Right renal cortex interstitium (tissue), 3 donors: ENCODE measurements around the gene PHACTR2. TPM values are rescaled to one million over a fixed set of nuclear protein-coding genes. Genes with fewer than 3 reads are reported as not detected.
"Not testable (repeated sequence)": the region's sequence is repeated elsewhere in the genome, so short reads cannot be mapped to it uniquely, and the experiment has no call there.

Source experiments
- DNase-seq, 3 donors: peaks; one replicate each; pipeline ENCODE4 v3.0.0-alpha.2; 2013; ENCODE audit warnings: low read depth in 3 of 3, low spot score in 2 of 3
- polyA plus RNA-seq, 3 donors: library from polyadenylated mRNA; unstranded; fragments of 120-200 nt; gene quantifications; one replicate each; pipeline ENCODE4 v1.2.1, GENCODE V29; 2013; ENCODE audit not compliant: insufficient read length in 3 of 3

The PHACTR2 gene
- polyA plus RNA-seq, 3 donors, result 31.8 to 39.0 (median 34.3) TPM

DNA sequence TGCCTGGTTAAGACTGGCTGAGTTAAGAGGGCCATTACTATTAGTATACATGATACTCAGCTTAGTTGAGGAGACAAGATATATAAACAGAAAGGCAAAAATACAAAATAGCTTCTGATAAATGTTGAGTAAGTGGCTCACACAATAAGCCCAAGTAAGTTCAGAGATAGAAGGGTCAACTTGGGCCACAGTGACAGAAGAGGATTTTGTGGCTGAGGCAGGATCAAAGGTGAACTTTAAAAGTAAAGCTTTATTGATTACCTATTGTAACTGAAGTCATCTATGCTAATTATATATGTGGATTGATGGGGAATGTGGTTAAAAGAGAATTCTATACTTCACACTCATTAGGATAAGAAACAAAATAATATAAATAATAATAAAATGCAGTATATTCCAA, 80.8 kb downstream of the PHACTR2 start:
- DNase-seq, result no peak

DNA sequence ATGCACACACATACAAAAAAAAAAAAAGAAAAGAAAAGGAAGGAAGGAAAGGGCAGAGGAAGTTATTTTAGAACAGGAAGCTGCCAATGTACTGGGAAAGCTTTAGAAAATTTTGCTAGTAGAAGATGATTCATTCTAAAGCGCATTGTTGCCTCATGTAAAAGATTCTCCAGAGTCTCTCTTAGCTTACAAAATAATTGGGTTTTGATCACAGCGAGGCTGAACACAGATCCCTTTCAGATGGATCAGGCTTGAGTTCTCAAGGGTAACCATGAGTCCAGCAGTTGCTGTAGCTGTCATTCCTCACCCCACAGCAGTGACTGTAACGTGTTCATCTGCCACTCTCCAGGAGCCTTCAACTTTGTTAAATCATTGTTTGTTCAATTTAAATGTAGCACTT, 81.9 kb downstream of the PHACTR2 start:
- DNase-seq, result no peak

DNA sequence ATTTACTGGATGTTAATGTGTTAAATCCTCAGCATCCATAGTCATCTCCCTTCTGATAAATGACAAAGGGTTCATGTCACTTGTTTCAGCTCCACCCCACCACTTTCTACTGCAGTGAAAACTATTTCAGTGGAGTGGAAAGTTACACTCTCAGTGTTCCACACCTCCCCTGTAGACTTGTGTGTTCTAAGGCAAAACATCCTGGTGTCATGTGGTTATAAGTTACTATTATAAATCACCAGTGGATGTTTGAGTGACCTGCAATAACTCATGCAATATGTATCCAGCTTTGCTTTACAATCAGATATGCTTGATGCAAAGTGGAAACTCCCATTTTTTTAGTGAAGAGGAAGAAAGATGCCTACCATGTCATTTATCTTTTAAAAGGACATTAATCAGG, 83.3 kb downstream of the PHACTR2 start:
- DNase-seq, result no peak

DNA sequence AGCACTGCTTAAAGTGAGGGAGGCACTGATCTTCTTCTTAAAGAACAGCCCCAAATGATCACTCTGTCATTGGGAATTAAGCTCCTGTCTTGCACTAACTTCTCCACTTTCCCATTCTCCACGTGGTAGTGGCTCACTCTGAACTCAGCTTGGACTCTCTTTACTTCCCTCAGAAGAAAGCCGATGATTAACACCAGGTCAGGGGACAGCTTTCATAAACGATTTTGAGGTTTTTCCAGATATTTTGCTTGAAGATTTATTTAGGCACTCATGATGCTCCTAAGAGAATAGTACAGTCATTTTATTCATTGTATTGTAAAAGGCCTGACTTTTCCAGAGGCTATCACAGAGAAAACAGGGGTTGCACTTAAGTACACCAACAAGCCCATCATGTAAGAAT, 84.4 kb downstream of the PHACTR2 start:
- DNase-seq, result no peak

DNA sequence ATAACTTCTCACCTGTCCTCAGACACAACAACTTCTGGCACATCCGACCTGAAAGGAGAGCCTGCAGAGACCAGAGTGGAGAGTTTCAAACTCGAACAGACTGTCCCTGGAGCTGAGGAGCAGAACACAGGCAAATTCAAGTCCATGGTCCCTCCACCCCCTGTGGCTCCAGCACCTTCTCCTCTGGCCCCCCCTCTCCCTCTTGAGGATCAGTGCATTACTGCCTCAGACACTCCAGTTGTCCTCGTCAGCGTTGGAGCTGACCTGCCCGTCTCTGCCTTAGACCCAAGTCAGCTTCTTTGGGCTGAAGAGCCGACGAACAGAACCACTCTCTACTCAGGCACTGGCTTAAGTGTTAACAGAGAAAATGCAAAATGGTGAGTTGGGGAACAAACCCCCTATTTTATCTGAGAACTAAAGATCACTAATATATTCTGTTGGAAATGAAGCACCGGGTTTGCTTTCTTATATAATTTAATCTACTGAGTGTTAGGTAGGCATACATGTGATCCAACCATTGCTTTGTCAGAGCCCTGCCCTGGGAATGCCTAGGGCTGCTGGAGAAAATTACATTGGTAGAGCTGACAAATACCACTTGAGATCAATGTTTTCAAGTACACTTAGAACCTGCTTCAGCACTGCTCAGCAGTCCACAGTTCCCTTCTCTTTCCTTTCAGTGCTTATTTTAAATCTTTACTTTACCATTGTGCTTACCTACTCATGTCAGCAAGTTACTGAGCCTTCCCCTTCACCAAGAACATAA, 87.8 kb downstream of the PHACTR2 start:
- DNase-seq, result no peak

DNA sequence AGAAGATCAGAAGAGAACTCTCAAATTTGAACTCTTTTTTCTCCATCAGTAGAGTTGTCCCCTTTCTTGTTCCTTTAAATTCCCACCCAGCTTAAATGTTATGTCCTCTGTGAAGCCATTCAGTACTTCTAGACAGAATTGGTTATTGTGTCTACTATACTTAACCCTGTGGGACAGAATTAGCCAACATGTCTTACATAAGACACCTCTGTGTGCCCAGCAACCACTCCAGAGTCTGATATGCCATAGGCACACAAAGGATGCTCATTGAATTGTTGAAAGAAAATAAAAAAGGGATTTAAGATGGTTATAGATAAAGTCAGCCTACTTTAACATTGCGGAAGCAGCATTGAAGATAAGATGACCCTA, 88.4 kb downstream of the PHACTR2 start:
- no peak for DNase-seq

DNA sequence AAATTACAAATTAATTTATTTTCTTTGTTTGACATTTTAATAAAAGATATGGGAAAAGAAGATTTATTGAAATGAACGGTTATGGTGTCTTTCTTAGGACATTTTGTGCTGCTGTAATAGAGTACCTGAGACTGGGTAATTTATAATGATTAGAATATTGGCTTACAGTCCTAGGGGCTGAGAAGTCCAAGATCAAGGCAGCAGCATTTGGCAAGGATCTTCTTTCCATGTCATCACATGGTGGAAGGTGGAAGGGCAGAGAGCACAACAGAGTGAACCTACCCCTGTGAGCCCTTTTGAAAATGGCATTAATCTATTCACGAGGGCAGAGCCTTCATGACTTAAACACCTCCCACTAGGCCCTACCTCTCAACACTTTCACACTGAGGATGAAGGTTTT, 89.7 kb downstream of the PHACTR2 start:
- DNase-seq, result no peak

DNA sequence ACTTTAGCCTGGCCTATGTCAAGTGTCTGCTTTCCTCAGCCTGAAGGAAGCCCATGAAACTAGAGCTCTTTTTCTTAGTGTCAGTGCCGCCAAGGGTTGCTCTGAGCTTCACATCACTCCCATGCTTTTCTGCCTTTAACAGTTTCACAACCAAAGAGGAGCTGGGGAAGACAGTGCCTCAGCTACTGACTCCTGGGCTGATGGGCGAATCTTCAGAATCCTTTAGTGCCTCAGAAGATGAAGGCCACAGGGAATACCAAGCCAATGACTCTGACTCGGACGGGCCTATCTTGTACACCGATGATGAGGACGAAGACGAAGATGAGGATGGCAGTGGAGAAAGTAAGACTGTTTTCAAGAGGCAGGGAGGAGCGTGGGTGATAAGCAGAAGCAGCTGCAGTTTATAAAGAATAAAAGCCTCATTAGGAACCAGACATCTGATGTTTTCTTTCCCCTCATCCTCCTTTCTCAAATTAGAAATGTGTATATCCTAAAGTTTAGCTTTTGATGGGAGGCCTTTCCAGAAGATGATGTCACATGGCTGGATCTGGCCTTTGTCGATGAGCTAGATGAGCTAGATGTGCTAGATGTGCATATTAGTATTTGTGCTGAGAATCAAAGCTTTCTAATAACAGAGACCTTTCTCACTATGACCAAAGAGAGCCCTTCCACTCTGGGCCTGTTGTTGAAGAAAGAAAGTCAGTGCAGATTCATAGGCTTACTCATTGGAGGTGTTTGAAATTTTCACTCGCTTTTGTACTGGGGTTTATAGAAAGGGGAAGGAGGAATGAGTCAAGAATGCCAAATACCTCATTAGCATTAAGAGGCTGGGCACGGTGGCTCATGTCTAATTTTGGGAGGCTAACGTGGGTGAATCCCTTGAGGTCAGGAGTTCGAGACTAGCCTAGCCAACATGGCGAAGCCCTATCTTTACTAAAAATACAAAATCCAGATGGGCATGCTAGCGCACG, 94.6 kb downstream of the PHACTR2 start:
- no peak for DNase-seq

DNA sequence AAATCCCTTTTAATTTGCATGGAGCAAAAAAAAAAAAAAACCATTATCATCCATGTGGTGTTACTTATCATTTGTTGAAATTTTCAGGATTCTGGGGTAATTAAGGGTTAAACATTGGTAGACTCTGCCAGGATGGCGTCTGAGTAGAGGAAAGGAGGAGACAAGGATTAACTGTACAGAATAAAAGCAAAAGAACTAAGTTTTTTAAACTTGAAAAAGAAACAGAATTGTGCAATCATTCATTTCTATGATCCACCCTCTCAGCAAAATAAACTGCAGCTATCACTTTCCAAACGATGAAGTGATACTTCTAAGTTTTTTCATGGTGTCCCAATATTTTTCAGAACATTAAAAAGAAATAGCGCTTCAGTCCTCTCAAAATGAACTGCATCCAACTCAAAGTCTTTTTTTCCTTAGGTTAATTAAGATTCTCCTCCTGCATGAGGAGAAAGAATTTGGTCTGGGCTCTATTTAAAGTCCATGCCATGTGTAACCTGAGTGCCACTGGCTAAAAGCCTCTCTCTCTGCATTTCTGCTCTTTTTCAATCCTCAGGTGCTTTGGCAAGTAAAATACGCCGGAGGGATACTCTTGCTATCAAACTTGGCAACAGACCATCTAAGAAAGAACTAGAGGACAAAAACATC, 95.9 kb downstream of the PHACTR2 start:
- DNase-seq, result no peak

DNA sequence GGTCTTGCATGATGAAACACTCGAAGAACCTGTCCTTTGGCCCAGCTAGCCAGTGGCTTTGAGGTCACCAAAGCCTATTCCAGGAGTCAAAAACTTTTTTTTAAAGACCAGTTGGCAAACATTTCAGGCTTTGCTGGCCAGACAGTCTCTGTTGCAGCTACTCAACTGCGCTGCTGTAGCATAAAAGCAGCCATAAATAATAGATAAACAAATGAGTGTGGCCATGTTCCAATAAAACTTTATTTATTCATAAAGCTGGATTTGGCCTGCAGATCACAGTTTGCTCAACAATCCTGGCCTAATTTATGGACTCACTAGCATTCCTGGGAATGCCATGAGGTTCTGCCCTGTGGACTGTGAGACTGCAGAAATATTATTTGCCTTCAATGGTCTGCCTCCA, 96.6 kb downstream of the PHACTR2 start:
- DNase-seq, result no peak

DNA sequence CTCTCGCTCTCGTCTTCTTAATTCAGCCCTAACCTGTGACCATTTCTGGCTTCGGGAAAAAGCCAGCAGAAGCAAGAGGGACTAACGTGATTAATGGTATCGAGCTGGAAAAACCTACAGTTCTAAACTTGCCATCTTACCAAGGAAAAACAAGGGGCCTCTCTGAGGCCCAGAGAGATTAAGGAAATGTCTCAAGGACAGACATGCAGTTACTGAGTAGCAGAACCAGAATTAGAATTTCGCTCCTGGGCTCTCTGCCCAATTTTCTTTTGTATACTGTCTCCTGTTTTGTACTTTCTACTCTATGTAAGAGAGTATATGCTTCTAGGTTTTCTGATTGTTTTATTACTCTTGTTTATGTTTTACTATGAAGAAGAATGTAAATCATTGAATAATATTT, 97.6 kb downstream of the PHACTR2 start:
- DNase-seq, result no peak

DNA sequence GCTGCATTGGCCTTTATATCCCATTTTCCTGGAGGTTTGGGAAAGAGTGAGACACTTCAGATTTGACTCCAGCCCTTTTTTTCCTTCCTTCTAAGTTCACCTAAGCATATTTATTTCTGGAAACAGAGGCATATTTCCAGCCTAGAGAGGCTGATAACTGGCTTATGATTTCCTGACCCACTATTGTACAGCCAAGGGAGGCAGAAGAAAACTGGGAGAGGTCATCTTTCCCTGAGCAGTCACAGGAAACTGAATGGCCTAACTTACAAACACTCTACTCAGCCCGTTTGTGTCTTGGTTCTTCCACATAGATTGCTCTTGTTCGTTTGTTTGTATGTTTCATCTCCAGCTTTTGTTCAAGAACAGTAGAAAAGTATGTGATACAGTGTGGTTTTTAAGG, 101.2 kb downstream of the PHACTR2 start:
- DNase-seq, result no peak

DNA sequence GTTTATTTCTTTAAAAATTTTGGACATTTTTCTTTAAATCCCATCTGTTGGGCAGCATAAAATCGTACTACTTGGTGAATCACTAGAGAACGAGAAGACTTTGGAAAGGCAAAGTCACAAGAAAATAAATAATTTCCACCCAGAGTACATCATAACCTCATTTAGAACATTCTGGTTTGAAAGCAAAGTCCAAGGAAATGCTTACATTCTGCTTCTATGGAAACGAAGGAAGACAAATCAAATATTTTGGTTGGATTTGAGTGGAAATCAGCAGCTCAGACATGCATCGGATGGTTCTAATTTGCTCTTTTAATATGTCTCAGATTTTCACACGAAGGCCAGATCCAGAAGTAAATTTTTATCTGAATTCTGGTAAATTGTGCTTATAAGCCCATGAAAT, 104.7 kb downstream of the PHACTR2 start:
- DNase-seq, result no peak

DNA sequence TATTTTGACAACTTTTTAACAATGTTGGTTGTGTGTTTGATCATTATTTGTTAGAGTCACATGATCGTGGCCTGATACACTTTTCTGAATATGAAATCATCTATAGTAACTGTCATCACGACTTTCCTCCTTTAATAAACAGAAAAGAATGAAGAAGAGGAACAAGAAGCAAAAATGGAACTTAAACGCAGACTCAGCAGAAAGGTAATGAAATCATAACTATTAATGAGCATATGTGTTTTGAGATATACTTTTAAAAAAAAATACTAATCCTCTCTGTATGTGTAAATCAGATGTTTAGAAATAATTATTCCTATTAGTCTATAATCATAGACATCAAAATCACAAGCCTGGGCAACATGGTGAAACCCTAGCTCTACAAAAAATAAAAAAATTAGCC, 105.3 kb downstream of the PHACTR2 start:
- no peak for DNase-seq

DNA sequence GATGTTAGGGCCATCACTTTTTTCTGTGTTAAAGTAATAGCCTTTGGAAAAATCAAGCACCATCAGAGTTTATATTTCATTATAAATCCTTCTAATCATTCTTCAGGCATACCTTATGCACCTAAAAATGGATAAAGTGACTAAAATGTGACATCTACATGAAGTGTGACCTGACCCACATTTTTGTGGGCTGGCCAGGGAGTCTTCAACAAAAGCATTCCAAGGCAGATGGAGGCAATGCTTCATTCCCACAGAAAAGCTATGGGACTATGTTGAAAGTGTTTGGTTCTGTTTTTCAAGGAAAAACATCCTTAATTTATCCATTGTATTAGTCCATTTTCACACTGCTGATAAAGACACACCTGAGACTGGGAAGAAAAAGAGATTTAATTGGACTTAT, 106.6 kb downstream of the PHACTR2 start:
- DNase-seq, result no peak

DNA sequence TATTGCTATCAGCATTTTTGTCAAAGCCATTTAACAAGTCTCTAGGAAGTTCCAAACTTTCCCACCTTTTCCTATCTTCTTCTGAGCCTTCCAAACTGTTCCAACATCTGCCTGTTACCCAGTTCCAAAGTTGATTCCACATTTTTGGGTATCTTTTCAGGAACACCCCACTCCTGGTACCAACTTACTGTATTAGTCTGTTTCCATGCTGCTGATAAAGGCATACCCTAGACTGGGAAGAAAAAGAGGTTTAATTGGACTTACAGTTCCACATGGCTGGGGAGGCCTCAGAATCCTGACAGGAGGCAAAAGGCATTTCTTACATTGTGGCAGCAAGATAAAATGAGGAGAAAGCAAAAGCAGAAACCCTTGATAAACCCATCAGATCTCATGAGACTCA, 108.6 kb downstream of the PHACTR2 start:
- DNase-seq, result not testable (repeated sequence)

DNA sequence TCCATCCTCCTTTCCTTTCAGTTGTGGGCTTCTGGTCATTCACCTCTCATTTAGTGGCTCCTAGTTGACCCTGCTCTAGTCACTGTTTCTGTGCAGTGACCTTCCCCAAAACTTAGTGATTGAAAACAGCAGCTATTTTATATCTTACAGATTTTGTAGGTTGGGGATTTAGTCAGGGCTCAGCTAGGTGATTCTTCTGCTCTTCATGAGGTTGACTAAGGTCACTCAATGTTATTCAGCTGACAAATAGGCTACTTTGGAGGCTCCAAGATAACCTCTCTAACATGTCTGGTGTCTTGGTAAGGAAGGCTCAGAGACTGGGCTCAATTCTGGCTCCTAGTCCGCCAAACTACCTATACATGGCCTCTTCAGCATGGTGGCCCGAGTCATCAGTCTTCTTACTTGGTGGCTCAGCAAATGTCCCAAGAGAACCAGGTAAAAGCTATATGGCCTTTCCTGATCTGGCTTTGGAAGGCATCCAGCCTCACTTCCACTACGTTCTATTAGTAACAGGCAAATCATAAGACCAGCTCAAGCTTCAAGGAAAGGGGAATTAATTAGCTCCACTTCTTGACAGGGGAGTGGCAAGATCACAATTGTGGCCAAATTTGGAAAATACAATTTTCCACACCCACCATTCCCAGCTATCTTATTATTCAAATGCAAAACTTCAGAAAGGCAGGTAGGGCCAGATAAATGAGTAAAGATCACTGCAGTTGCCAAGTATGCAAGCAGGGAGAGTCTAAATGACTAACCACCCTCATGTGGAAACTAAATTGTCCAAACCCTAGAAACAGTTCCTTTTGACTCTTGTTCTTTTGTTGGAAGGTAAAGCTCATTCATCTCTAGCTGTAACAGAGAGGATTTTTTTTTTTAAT, 114.9 kb downstream of the PHACTR2 start:
- no peak for DNase-seq

DNA sequence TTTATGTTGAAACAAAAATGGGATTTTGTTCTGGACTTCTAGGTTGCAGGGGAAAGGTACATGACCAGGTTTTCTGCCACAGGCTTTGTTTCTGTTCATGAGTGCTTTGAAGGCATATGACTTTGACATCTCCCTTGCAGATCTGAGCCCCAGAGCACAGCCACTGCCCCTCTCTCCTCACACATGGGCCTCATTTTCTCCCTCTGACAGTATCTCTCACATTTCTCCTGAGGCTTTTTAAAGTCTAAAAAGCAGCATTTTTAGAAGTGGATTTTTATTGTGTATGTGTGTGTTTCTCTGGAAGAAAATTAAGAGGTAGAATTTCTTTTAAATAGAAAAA, 115.5 kb downstream of the PHACTR2 start:
- no peak for DNase-seq

DNA sequence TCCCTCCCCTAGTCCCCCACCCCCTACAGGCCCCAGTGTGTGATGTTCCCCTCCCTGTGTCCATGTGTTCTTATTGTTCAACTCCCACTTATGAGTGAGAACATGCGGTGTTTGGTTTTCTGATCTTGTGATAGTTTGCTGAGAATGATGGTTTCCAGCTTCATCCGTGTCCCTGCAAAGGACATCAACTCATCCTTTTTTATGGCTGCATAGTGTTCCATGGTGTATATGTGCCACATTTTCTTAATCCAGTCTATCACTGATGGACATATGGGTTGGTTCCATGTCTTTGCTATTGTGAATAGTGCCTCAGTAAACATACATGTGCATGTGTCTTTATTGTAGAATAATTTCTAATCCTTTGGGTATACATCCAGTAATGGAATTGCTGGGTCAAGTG, 118.8 kb downstream of the PHACTR2 start:
- DNase-seq, result not testable (repeated sequence)

DNA sequence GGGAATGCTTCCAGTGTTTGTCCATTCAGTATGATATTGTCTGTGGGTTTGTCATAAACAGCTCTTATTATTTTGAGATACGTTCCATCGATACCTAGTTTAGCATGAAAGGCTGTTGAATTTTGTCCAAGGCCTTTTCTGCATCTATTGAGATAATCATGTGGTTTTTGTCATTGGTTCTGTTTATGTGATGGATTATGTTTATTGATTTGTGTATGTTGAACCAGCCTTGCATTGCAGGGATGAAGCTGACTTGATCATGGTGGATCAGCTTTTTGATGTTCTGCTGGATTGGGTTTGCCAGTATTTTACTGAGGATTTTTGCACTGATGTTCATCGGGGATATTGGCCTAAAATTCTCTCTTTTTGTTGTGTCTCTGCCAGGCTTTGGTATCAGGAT, 120.7 kb downstream of the PHACTR2 start:
- not testable (repeated sequence) for DNase-seq
